GM19328 (cell line): ENCODE results near the gene AHRR.
"Not testable (repeated sequence)": the region's sequence is repeated elsewhere in the genome, so short reads cannot be mapped to it uniquely, and the experiment has no call there.

Experiments
- ATAC-seq: cut with Tn5 transposase; IDR thresholded peaks from one replicate; pipeline ENCODE4 v1.9.1; 2021; ENCODE audit warnings: mild to moderate bottlenecking, moderate library complexity; ENCODE audit not compliant: unreplicated experiment

Gene AHRR

GRCh38 chr5:362978-363765 is 41.7 kb downstream of the AHRR start:
- no peak for ATAC-seq

- no peak for ATAC-seq
Measured at GRCh38 chr5:364497-364896, 43.0 kb downstream of the AHRR start.

DNA sequence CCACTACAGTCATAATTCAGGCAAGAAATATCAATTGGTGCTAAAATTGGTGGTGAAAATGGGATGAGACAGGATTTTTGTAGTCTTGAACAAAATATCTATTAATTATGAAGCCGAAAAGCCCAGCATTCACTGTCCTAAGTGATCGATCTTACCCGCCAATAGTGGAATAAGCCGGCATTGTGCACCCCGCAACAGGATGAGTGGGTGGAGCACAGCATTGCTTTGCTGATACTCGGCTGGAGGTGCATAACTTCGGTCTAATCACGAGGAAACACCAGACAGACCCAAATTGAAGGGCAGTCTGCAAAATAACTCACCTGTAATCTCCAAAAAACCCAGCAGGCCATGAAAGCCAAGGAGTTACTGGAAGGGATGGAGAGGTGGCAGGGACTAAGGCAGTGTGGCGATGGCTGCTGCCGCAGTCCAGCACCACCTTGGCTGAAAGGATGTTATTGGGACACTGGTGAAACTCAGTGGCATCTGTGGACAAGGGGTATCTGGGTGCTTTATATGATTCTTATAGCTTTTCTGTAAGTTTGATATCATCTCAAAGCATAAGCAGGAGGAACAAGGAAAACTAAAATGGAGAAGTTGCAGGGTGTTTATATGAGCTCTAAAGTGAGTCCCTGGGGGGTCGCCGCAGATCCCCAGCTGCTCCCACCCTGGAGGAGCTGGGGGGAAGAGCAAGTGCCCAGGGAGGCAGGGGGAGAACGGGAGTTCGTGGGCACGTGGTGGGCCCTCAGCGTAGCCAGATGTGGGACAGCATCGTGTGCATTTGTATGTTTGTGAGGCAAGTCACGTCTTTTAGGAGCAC is 45.2 kb downstream of the AHRR start:
- no peak for ATAC-seq

DNA sequence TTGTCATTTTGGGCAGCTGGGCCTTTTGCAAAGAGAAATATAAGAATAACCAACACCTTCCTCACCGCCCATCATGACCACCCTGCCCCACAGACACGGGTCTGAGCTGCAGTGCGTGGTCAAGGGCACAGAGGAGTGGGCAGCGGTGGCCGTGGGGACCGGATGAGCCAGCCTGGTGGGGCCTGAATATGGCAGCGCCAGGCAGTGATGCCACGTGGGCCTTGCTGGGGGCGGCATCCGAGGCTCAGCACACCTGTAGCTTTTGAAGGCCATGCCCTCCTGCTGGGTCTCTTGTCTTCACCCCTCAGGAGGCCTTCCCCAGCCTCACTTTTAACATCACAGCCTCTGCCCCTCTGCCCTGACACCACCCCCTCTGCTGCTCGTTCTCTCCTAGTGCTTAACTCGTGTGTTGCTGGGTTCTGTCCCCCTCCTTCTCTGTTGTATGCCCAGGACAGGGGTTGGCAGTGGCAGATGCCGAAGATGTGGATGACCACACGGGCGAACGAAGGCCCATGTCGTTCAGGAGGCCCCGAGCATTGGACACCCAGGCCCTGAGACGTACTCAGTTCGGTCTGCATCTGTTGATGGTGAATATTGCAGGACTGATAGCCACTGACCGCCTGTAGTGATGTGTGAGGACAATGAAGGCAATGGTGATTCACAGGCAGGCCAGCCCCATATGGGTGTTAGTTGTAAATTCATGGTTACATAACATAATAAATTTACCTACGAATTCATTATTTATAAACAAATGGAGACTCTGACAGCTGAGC is 46.0 kb downstream of the AHRR start:
- ATAC-seq, result no peak

DNA sequence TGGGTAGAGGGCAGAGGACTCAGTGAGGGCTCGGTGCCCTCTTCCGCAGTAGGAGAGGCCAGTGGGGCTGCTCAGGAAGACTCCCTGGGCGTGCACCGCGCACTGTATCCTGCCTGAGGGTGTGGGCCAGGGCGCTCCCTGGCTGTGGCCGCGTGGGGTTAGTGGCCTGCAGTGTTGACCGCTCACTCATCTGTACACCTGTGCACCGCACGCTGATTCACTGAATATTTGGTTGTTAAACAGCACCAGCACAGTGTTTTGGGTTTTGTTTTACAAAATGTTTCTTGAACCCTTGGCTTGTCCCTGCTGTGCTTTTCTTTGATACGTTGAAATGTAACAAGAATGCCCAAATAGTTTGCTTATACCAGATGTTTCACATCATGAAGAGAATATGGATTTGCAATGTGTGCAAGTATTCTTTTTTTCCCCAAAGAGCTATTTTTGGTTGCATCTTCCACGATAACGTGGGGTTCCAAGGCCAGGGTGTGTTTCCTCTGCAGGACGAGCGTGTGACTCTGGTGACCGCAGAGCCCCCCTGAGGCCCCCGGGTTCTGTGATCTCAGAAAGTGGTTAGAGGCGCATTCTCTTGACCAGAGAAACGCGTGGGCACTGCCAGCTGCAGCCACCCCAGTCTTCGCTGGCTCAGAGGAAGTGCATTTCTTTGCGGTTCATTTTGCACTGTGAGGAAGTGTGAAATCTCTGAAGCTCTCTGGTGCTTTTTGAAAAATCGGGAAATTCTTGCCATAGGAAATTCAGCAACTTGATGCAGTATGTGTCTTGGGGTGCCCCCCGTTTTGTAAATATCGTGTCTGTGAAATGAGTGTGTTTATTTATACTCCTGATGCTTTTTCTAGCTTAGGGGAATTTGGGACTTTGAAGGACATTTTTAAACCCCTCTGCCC is 46.9 kb downstream of the AHRR start:
- peak; percentile 53 for ATAC-seq

- ATAC-seq, result no peak
Measured at GRCh38 chr5:369151-369868, 47.8 kb downstream of the AHRR start.

GRCh38 chr5:369869-370236 is 48.3 kb downstream of the AHRR start:
- not testable (repeated sequence) for ATAC-seq

- no peak for ATAC-seq
Measured at GRCh38 chr5:370311-370958, 48.9 kb downstream of the AHRR start.

DNA sequence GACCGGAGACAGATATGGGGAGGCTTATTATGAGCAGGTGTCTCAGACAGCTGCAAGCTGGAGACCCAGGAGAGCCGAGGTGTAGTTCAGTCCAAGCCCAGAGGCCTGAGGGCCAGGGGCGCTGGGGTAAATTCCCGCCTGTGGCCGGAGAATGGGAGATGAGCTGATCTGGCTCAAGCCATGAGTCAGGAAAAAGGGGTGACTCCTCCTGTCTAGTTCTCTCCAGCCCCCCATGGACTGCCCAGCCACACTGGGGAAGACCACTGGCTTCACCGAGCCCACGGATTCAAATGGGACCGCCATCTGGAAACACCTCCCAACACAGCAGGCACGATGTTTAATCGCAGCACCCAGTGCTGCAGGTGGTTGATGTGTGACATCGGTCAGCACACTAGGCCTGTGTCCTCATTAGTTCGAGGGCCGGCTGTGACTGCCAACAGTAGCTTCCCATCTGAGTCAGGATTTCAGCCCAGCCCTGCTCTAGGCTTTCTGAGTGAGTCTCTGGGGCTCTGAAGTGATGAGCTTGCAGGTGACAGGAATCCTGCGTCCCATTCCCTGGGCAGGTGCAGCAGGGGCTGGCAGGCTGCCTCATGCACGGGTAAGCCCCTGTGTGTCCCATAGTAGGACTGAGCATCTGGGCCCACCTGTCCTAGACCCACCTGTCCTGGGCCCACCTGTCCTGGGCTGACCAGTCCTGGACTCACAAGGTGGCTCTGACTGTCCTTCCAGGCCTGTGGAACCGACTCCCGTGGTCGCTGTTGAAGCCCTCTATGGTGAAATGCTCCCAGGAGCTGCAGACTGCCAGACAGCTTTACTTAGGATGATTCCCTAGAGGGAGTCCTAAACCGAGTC is 49.7 kb downstream of the AHRR start:
- ATAC-seq, result no peak

DNA sequence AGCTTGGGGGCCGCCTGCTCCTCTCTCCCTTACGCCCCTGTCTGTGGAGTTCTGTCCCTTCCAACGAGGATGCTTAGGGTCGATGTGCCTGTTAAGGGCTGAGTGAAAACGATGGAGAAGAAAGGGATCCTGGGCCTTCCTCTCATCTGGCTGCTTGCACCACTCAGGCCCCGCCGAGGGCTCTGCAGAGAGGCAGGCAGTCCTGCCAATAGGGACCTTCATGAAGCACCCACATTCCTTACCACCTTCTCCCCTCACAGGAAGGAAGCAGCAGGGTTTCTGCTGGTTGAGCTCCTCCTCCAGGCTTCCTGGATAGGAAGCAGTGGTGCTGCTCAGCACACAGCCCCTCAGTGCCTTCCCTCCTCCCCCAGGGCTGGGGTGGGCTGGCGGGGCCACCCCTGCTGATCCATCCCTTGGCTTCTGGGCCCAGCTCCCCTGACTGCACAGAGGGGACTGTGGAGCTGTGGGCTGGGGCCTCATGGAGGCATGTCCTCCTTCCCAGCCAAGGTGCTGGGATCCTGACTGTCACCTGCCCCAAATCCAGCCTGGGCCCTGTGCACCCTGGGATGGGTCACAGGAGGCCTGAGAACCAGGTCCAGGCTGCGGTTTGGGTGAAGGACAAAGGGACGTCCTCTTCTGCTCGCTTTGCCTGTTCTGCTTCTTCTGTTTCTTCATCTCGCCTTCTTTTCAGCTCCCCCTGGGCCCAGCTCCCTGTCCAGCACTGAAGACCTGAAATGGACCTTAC is 50.5 kb downstream of the AHRR start:
- no peak for ATAC-seq

DNA sequence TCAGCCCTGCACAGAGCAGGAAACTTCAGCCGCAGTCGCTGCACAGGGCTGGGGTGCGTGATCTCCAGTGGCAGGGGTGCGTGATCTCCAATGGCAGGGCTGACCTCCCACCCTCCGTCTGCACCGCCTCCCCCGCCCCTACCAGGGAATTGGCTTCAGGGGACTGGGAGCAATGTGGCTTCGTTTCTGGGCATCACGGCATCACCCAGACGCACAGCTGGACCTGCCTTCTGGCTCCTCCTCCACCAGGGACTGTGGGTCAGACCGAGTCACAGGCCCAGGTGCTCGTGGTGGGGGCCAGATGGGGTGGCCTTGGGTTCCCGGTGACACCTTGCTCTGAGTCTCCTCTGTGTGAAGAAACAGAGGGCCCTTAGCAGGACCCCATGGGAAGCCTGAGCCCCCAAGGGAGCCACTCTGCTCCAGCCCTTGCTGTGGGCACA is 51.1 kb downstream of the AHRR start:
- ATAC-seq, result no peak

GRCh38 chr5:372996-373709 is 51.6 kb downstream of the AHRR start:
- no peak for ATAC-seq

- no peak for ATAC-seq
Measured at GRCh38 chr5:373710-374602, 52.4 kb downstream of the AHRR start.

- no peak for ATAC-seq
Measured at GRCh38 chr5:374631-375335, 53.3 kb downstream of the AHRR start.

DNA sequence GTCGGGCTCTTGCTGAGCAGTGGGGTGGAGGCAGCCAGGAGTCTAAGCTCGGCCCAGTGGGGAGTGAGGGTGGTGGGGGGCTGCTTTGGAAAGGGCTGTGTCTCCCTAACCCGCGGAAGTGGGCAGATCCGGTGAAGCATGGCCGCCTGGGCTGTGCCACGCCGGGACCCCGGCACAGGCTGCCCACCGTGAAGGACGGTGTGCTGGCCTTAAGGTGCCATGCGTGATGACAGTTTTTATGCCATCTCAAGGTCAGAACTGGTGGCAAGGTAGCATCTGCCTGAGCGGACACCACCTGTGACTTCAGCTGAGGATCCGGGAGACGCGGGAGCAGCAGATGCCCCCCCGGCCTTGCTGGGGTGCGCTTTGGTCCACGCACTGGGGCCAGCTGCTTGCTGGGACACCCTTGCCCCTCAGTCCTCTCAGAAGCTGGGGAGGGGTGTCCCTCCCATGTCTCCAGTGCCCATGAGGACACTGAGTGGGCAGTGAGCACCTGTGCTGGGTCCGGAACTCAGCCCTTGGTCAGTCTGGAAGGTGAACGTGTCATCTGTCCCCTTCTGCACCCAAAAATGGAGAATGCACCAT is 53.9 kb downstream of the AHRR start:
- ATAC-seq, result no peak
